B cell (primary cell): ENCODE measurements around the gene YIPF4. TPM values are rescaled to one million over a fixed set of nuclear protein-coding genes. Genes with fewer than 3 reads are reported as not detected.

Experiments
- ATAC-seq: fragments of 200-7000 bp; cut with Tn5 transposase; one replicate; pipeline ENCODE4 v1.10.0; 2021; ENCODE audit warnings: low read depth, mild to moderate bottlenecking, moderate number of reproducible peaks, moderate library complexity
- CTCF ChIA-PET: fragments of 350-600 bp; sonication (Branson Sonifier 250); formaldehyde crosslinking; loops from one replicate; lab custom pipeline; 2021; ENCODE audit warnings: antibody characterized with exemption, inconsistent platforms; lab: Charles Lee
- POLR2A ChIA-PET: fragments of 350-600 bp; sonication (Branson Sonifier 250); formaldehyde crosslinking; loops from one replicate; lab custom pipeline; 2021; ENCODE audit warnings: antibody characterized with exemption; lab: Charles Lee
- DNase-seq: peaks from one replicate; pipeline ENCODE4 v3.0.0; 2013
- H2AFZ ChIP-seq: 2 replicates; pipeline ENCODE4 v1.6.1; 2012; ENCODE audit warnings: mild to moderate bottlenecking, low read depth, low read length; ENCODE audit not compliant: insufficient read depth, poor library complexity, severe bottlenecking
- H3K27ac ChIP-seq, 2 donors: 1 replicate in 1 of 2; 2 replicates in 1 of 2; pipeline ENCODE4 v1.5.1; 2012 to 2013; ENCODE audit warnings: low read length in 2 of 2, mild to moderate bottlenecking in 2 of 2, moderate library complexity in 1 of 2
- H3K27me3 ChIP-seq, 4 experiments: fragments of 200-600 bp in 1 of 4; sonication (generic) in 1 of 4; replicated peaks in 1 of 4; 1 replicate in 2 of 4; 2 replicates in 2 of 4; pipeline versions ENCODE4 v1.6.1 to v1.7.0; 2013 to 2016; ENCODE audit warnings: low read length in 3 of 4, mild to moderate bottlenecking in 2 of 4, mixed read lengths in 1 of 4, moderate library complexity in 1 of 4; ENCODE audit not compliant: insufficient read depth in 4 of 4, control insufficient read depth in 3 of 4; ENCODE audit errors: control extremely low read depth in 1 of 4
- H3K36me3 ChIP-seq, 2 experiments: replicated peaks in 1 of 2; 1 replicate in 1 of 2; 2 replicates in 1 of 2; pipeline versions ENCODE4 v1.6.1 to v1.7.1; 2013; ENCODE audit warnings: low read length in 1 of 2; ENCODE audit not compliant: insufficient read depth in 2 of 2, control insufficient read depth in 1 of 2; ENCODE audit errors: control extremely low read depth in 1 of 2, extremely low read depth in 1 of 2
- H3K4me1 ChIP-seq, 2 donors: fragments of 200-600 bp in 1 of 2; sonication (generic) in 1 of 2; 1 replicate in 1 of 2; 2 replicates in 1 of 2; pipeline versions ENCODE4 v1.5.1 to v1.6.1; 2013 to 2017; ENCODE audit warnings: low read length in 2 of 2; ENCODE audit not compliant: control insufficient read depth in 2 of 2, insufficient read depth in 2 of 2
- H3K4me2 ChIP-seq: replicated peaks from 2 replicates; pipeline ENCODE3; 2012; ENCODE audit warnings: mild to moderate bottlenecking, low read depth, low read length; ENCODE audit not compliant: poor library complexity, severe bottlenecking
- H3K4me3 ChIP-seq, 5 experiments: fragments of 200-600 bp in 1 of 5; sonication (generic) in 1 of 5; 1 replicate in 3 of 5; 2 replicates in 2 of 5; pipeline versions ENCODE4 v1.5.1 to v1.7.0; 2011 to 2016; ENCODE audit warnings: low read length in 4 of 5, mild to moderate bottlenecking in 4 of 5, low read depth in 2 of 5, control low read depth in 1 of 5, moderate library complexity in 1 of 5; ENCODE audit not compliant: insufficient read depth in 1 of 5; ENCODE audit errors: control extremely low read depth in 1 of 5, extremely low read depth in 1 of 5
- H3K79me2 ChIP-seq: fragments of 200-600 bp; sonication (generic); one replicate; pipeline ENCODE4 v1.6.0; 2016; ENCODE audit warnings: low read length; ENCODE audit not compliant: control insufficient read depth, insufficient read depth
- H3K9ac ChIP-seq: fragments of 200-600 bp; sonication (generic); 2 replicates; pipeline ENCODE4 v1.6.1; 2017; ENCODE audit warnings: mild to moderate bottlenecking, low read length, moderate library complexity
- H3K9me3 ChIP-seq, 3 donors: one replicate each; pipeline versions ENCODE4 v1.6.1 to v1.7.1; 2013; ENCODE audit warnings: low read length in 2 of 3; ENCODE audit not compliant: control insufficient read depth in 2 of 3, insufficient read depth in 1 of 3; ENCODE audit errors: control extremely low read depth in 1 of 3
- H4K20me1 ChIP-seq: 2 replicates; pipeline ENCODE4 v1.6.0; 2012; ENCODE audit warnings: mild to moderate bottlenecking, low read length; ENCODE audit not compliant: insufficient read depth, control insufficient read depth, poor library complexity, severe bottlenecking
- H3K27ac Mint-ChIP-seq: one replicate; pipeline ENCODE4 v1.8.0; 2021; ENCODE audit warnings: mixed read lengths
- H3K27me3 Mint-ChIP-seq: one replicate; pipeline ENCODE4 v1.8.0; 2021; ENCODE audit warnings: mixed read lengths
- H3K4me1 Mint-ChIP-seq: one replicate; pipeline ENCODE4 v1.8.0; 2021; ENCODE audit warnings: mixed read lengths
- H3K4me3 Mint-ChIP-seq: one replicate; pipeline ENCODE4 v1.8.0; 2021; ENCODE audit warnings: mixed read lengths
- H3K9me3 Mint-ChIP-seq: one replicate; pipeline ENCODE4 v1.8.0; 2022; ENCODE audit warnings: mixed read lengths; ENCODE audit not compliant: insufficient read depth
- CTCF ChIP-seq: fragments of 200-600 bp; IDR thresholded peaks from one replicate; pipeline ENCODE4 v1.8.0; 2022; ENCODE audit warnings: antibody characterized with exemption, mild to moderate bottlenecking
- EZH2 ChIP-seq: IDR thresholded peaks from 2 replicates; pipeline ENCODE4 v1.6.1; 2012; ENCODE audit warnings: borderline replicate concordance, low read depth, mild to moderate bottlenecking, moderate library complexity, low read length; ENCODE audit not compliant: insufficient read depth, poor library complexity, severe bottlenecking
- WGBS: methylation state at CpG from one replicate; pipeline ENCODE4 v1.1.5; 2013; ENCODE audit warnings: missing lambda C conversion rate; ENCODE audit not compliant: insufficient coverage; 5-methylcytosine and 5-hydroxymethylcytosine counted together
- intact Hi-C: fragments of 100-400 bp; cut with micrococcal nuclease; formaldehyde crosslinking; loops from one replicate; pipeline ENCODE4 v1.10.0; 2022
- polyA plus RNA-seq: library from polyadenylated mRNA; depleted of rRNA; stranded (reverse); fragments of >200 nt; gene quantifications from 2 replicates; pipeline ENCODE4 v1.2.3, GENCODE V29; 2012
- total RNA-seq, 2 donors: library from RNA; stranded (reverse); fragments of 120-200 nt in 1 of 2; gene quantifications; 1 replicate in 1 of 2; 2 replicates in 1 of 2; pipeline versions ENCODE4 v1.2.3 to v1.2.4, GENCODE V29; 2013 to 2022

The YIPF4 gene
- total and polyA plus RNA-seq, 2 donors (not counting 1 experiment from before 2014, with no cell fraction given): 3.4 to 42.4 TPM

GRCh38 chr2:32258242-32258641 lies 19.5 kb upstream of the YIPF4 start:
- no peaks in the 10 kb centered on the region for H3K79me2 ChIP-seq

GRCh38 chr2:32260376-32260775 lies 17.3 kb upstream of the YIPF4 start:
- no peaks in the 10 kb centered on the region for H3K79me2 ChIP-seq
- POLR2A ChIA-PET: interaction anchor here (0.7 kb wide), 1 partner anchor 1989 kb away, joined by 3 read pairs; no protein-coding TSS in a partner anchor
- H3K4me3 ChIP-seq: no peak overlapping the region
- intact Hi-C loops: no loop called here
- peaks cover 20 to 36% of the 10 kb centered on the region in 2 donors for H3K4me1 ChIP-seq
- H4K20me1 ChIP-seq: no peaks in the 10 kb centered on the region
- TF ChIP-seq EZH2 (no peak), CTCF (no peak)
- no peak overlapping the region for H3K27ac Mint-ChIP-seq
- H3K27me3 Mint-ChIP-seq: no peaks in the 10 kb centered on the region
- WGBS: 100% methylated on average over 1 of the region's 2 CpGs
- H3K9ac ChIP-seq: no peak overlapping the region
- no peak overlapping the region for H3K27ac ChIP-seq
- no peak for ATAC-seq
- no peak overlapping the region for H3K4me3 Mint-ChIP-seq
- H3K36me3 ChIP-seq: no peaks in the 10 kb centered on the region
- no peaks in the 10 kb centered on the region for H3K9me3 Mint-ChIP-seq
- H3K4me2 ChIP-seq: no peak overlapping the region
- no peak for DNase-seq
- CTCF ChIA-PET: interaction anchor here (0.6 kb wide), 1 partner anchor 13 kb away, joined by 3 read pairs; no protein-coding TSS in a partner anchor
- H3K9me3 ChIP-seq: no peaks in the 10 kb centered on the region
- H3K4me1 Mint-ChIP-seq: peaks cover 28% of the 10 kb centered on the region
- H3K27me3 ChIP-seq: no peaks in the 10 kb centered on the region
- H2AFZ ChIP-seq: no peak overlapping the region

More at GRCh38 chr2:32258242-32258641, 19.5 kb upstream of the YIPF4 start:
- peaks cover 12% of the 10 kb centered on the region for H3K4me1 Mint-ChIP-seq
- no peaks in the 10 kb centered on the region for H3K9me3 ChIP-seq
- H3K27me3 ChIP-seq: no peaks in the 10 kb centered on the region
- no peak overlapping the region for H3K27ac Mint-ChIP-seq
- H3K4me2 ChIP-seq: no peak overlapping the region
- H3K27me3 Mint-ChIP-seq: no peaks in the 10 kb centered on the region
- ATAC-seq (no peak), DNase-seq (no peak)
- H3K36me3 ChIP-seq: no peaks in the 10 kb centered on the region
- intact Hi-C loops: no loop called here
- H3K4me3 Mint-ChIP-seq: no peak overlapping the region
- no peak overlapping the region for H3K27ac ChIP-seq
- no peak overlapping the region for H3K4me3 ChIP-seq
- TF ChIP-seq EZH2 (no peak), CTCF (no peak)
- H3K9ac ChIP-seq: no peak overlapping the region
- WGBS: 97% methylated on average over 9 of the region's 13 CpGs
- ChIA-PET POLR2A (no interaction called here), CTCF (no interaction called here)
- no peaks in the 10 kb centered on the region for H3K9me3 Mint-ChIP-seq
- H3K4me1 ChIP-seq: peaks cover 8 to 15% of the 10 kb centered on the region in 2 donors
- H4K20me1 ChIP-seq: no peaks in the 10 kb centered on the region
- no peak overlapping the region for H2AFZ ChIP-seq
